ENCODE measurements around the gene GMEB2. TPM values are rescaled to one million over a fixed set of nuclear protein-coding genes. Genes with fewer than 3 reads are reported as not detected.
A peak's percentile ranks its signal among the peaks of the same experiment; 100 is the strongest.
"Not testable (repeated sequence)": the region's sequence is repeated elsewhere in the genome, so short reads cannot be mapped to it uniquely, and the experiment has no call there.

GMEB2 gene
- total RNA-seq, 1 donor from 2014 or later: 13.2 TPM

DNA sequence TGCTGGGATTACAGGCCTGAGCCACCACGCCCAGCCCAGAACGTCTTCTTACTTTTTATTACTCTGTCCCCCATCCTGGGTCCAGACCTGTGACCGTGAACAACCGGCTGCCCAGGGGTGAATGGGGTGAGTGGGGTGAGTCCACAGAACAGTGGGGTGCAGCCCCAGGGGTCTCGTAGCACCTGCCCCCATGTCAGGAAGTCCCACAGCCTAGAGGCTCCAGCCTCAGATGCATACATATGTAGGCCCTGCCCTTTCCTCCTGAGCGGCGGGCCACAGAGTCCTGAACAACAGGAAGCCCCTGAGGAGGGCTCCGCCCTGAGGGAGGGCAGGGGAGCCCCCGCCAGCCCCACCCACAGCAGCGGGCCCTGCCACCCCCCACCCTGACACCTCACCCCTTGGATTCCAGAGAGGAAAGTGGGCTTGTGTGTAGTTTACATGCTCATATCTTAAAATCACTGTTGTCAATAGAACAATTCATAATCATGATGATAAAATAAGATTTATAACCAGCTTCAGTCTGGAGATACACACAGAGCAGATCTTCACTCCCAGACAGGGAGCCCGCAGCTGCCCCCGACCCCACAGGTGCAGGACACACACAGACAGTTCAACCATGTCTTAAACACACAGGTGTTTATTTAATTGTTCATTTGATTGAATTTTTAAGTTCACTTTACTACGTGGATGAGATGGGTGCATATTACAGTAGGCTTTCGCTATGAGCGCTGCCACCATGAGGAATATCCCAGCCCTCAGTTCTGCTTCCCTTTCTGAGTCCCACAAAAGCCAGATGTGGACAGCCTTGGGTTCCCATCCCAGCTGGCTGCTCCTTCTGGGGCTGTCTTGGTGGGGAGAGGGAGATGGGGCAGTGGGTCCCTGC is 12.4 kb upstream of the GMEB2 start:
- no peak for FAIRE-seq
- TF ChIP-seq, protein P1, sequence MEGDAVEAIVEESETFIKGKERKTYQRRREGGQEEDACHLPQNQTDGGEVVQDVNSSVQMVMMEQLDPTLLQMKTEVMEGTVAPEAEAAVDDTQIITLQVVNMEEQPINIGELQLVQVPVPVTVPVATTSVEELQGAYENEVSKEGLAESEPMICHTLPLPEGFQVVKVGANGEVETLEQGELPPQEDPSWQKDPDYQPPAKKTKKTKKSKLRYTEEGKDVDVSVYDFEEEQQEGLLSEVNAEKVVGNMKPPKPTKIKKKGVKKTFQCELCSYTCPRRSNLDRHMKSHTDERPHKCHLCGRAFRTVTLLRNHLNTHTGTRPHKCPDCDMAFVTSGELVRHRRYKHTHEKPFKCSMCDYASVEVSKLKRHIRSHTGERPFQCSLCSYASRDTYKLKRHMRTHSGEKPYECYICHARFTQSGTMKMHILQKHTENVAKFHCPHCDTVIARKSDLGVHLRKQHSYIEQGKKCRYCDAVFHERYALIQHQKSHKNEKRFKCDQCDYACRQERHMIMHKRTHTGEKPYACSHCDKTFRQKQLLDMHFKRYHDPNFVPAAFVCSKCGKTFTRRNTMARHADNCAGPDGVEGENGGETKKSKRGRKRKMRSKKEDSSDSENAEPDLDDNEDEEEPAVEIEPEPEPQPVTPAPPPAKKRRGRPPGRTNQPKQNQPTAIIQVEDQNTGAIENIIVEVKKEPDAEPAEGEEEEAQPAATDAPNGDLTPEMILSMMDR (IDR thresholded peaks at IDR 0.05; ENCODE audit: insufficient read depth, low read length, severe bottlenecking): no peak
- no peaks in the 10 kb centered on the region for H3K27me3 ChIP-seq (ENCODE audit: control insufficient read depth, insufficient read depth, low read length)
- H3K36me3 ChIP-seq (ENCODE audit: control insufficient read depth, insufficient read depth, low read length): no peaks in the 10 kb centered on the region
- H3K4me3 ChIP-seq (ENCODE audit: low read depth, low read length): no peak overlapping the region
- DNase-seq (ENCODE audit: low read depth): no peak

DNA sequence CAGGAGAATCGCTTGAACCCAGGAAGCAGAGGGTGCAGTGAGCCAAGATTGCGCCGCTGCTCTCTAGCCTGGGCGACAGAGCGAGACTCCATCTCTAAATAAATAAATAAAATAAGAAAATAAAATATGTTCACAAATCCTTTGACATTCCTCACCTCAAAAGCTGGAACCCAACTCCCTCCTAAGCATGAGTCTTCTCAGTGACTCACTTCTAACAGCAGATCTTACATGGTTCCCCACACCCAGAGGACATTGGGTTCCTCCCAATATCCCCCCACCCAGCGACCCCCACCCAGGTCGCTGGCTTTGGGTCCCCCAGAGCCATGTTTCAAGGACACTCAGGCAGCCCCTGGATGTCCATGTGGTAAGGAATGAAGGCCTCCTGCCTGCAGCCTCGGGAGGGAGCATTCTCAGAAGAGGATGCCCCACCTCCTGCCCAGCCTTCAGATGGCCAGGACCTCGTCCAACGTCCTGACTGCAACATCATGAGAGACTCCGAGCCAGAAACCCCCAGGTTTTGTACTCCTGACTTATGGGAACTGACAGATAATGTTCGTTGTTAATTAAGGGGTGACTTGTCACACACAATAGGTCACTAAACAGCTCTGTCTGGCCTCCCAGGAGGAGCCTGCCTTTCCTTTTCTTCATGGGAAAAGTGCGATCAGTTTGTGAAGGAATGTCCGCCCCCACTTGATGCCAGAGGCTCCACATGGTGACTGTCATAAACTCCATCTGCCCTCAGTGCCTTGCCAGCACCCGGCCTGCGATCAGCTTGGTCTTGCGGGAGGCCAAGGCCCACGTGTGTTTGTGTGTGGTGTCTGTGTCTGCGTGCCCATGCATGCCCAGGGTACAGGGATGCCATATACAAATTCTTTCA is 10.1 kb upstream of the GMEB2 start:
- no peak for FAIRE-seq
- H3K4me3 ChIP-seq (ENCODE audit: low read depth, low read length): no peak overlapping the region
- TF ChIP-seq, protein P1 (IDR thresholded peaks at IDR 0.05; ENCODE audit: insufficient read depth, low read length, severe bottlenecking): no peak
- DNase-seq (ENCODE audit: low read depth): peak; percentile 15
- no peaks in the 10 kb centered on the region for H3K27me3 ChIP-seq (ENCODE audit: control insufficient read depth, insufficient read depth, low read length)
- H3K36me3 ChIP-seq (ENCODE audit: control insufficient read depth, insufficient read depth, low read length): no peaks in the 10 kb centered on the region

DNA sequence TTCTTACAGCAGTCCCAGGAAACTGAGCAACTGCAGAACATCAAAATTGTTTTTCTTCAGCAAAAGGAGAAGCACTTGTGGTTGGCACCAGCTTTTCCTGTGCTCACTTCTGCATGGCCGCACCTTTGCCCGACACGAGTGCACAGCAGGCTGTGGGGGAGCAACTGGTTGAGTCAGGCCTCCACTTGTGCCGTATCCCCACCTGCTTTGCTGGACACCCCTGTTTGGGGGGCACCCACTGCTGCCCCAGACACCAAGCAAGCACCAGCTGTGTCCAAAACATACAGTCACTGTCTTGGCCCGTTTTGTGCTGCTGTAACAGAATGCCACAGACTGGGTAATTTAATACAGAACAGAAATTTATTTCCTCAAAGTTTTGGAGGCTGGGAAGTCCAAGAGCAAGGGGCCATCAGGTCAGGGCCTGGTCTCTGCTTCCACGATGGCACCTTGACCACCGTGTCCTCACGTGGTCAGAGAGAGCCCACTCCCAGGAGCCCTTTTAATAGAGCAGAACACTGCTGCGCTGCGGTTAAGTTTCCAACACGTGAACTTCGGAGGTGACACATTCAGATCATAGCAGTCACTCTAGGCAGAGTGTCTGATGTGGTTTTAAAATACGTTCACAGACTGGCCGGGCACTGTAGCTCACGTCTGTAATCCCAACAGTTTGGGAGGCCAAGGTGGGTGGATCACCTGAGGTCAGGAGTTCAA is 8.7 kb upstream of the GMEB2 start:
- DNase-seq (ENCODE audit: low read depth) (no peak), FAIRE-seq (no peak)
- Histone ChIP-seq H3K27me3 (ENCODE audit: control insufficient read depth, insufficient read depth, low read length) (no peaks in the 10 kb centered on the region), H3K36me3 (ENCODE audit: control insufficient read depth, insufficient read depth, low read length) (no peaks in the 10 kb centered on the region), H3K4me3 (ENCODE audit: low read depth, low read length) (no peak overlapping the region)
- TF ChIP-seq, protein P1 (IDR thresholded peaks at IDR 0.05; ENCODE audit: insufficient read depth, low read length, severe bottlenecking): no peak

DNA sequence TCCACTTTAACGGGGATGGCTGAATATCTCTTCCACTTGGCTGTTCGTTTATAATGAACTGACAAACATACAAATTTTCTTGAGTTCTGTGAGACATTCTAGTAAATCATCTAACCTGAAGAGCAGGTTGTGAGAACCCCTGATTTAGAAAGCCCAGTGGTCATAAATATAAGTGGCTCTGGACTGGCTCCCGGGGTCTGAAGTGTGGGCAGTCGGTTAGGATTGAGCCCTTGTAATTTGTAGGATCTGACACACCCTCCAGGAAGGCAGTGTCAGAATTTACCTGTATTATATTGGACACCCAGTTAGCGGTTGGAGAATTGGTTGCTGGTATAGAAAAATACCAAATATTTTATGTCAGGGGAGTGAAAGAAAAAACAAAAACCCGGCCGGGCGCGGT is 6.8 kb upstream of the GMEB2 start:
- Histone ChIP-seq H3K36me3 (ENCODE audit: control insufficient read depth, insufficient read depth, low read length) (peaks cover 1% of the 10 kb centered on the region), H3K4me3 (ENCODE audit: low read depth, low read length) (no peak overlapping the region), H3K27me3 (ENCODE audit: control insufficient read depth, insufficient read depth, low read length) (no peaks in the 10 kb centered on the region)
- TF ChIP-seq, protein P1 (IDR thresholded peaks at IDR 0.05; ENCODE audit: insufficient read depth, low read length, severe bottlenecking): no peak
- FAIRE-seq (no peak), DNase-seq (ENCODE audit: low read depth) (no peak)

DNA sequence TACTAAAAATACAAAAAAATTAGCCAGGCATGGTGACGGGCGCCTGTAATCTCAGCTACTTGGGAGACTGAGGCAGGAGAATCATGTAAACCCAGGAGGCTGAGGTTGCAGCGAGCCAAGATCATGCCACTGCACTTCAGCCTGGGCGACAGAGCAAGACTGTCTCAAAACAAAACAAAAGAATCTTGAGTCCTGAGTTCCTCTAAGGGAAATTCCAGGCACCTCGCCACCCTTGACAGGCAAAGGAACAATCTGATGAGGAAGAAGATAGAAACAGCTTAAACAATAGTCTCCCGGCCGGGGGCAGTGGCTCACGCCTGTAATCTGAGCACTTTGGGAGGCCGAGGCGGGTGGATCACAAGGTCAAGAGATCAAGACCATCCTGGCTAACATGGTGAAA is 4.5 kb upstream of the GMEB2 start:
- not testable (repeated sequence) for DNase-seq (ENCODE audit: low read depth); FAIRE-seq; H3K4me3 ChIP-seq (ENCODE audit: low read depth, low read length); H3K27me3 ChIP-seq (ENCODE audit: control insufficient read depth, insufficient read depth, low read length); H3K36me3 ChIP-seq (ENCODE audit: control insufficient read depth, insufficient read depth, low read length)

DNA sequence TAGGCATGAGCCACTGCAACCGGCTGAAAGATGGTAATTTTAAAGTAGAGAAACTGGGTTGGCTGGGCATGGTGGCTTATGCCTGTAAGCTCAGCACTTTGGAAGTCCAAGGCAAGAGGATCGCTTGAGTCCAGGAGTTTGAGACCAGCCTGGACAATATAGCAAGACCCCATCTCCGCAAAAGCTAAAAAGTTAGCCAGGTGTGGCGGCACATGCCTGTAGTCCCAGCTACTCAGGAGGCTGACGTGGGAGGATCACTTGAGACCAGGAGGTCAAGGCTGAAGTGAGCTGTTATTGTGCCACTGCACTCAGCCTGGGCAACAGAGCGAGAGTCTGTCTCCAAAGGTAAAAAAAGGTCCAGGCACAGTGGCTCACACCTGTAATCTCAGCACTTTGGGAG is 4.1 kb upstream of the GMEB2 start:
- not testable (repeated sequence) for H3K36me3 ChIP-seq (ENCODE audit: control insufficient read depth, insufficient read depth, low read length); FAIRE-seq; H3K27me3 ChIP-seq (ENCODE audit: control insufficient read depth, insufficient read depth, low read length); H3K4me3 ChIP-seq (ENCODE audit: low read depth, low read length); DNase-seq (ENCODE audit: low read depth)

Measured in bronchial epithelial cell (primary cell).